ENCODE data around the gene BTF3. TPM values are rescaled to one million over a fixed set of nuclear protein-coding genes. Genes with fewer than 3 reads are reported as not detected.
"Not testable (repeated sequence)": the region's sequence is repeated elsewhere in the genome, so short reads cannot be mapped to it uniquely, and the experiment has no call there.

BTF3 gene
- total RNA-seq, 3 donors from 2014 or later (not counting 1 experiment from before 2014, with no cell fraction given): 364 to 423 (median 391) TPM

DNA sequence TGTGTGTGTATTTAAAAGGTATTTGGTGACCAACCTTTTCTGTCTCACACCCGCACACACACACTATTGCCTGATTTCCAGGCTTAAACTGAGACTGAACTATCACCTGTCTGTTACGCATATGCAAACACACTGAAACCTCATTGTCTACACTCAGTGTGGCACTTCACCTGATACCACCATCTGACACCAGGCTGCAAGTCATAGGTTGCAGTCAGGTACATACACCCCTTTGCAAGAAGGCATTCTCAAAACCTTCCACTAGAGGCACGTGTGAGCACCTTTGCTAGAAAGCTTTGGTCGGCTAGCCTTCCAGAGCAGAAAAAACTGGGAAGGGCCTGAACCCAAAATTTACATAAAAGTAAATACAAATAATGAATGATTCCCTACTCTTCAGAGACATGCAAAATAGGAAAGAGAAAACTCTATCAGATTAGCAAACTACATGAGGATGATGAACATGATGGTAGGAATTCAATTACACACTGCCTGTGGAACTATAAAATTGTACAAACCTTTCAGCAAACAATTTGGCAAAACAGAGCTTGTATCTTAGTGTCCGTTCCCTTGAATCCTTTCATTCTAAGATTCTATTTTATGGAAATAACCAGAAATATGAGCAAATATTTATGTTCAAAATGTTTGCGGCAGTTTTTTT lies 43.7 kb upstream of the BTF3 start:
- peak; percentile 63 to 68 (median 65) for ATAC-seq
- WGBS (ENCODE audit: insufficient coverage): 23% methylated on average over 4 of the region's 6 CpGs

DNA sequence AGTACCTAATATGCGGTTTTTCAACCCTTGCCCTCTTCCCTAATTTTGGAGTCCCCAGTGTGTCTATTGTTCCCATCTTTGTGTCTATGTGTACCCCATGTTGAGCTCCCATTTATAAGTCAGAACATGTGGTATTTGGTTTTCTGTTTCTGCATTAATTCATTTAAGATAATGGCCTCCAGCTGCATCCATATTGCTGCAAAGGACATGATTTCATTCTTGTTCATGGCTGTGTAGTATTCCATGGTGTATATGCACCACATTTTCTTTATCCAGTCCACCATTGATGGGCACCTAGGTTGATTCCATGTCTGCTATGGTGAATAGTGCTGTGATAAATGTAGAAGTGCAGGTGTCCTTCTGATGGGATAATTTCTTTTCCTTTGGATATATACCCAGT lies 41.8 kb upstream of the BTF3 start:
- not testable (repeated sequence) for H3K36me3 ChIP-seq (ENCODE audit: control insufficient read depth, insufficient read depth, low read length); H3K4me3 Mint-ChIP-seq; H3K4me3 ChIP-seq (ENCODE audit: low read length); H3K9me3 ChIP-seq (ENCODE audit: control insufficient read depth, insufficient read depth, low read length); H3K9me3 Mint-ChIP-seq; H3K4me1 ChIP-seq (ENCODE audit: control insufficient read depth, insufficient read depth, low read length); DNase-seq; H3K27ac Mint-ChIP-seq; H3K27ac ChIP-seq (ENCODE audit: low read length); ATAC-seq; H3K36me3 Mint-ChIP-seq; H3K4me1 Mint-ChIP-seq
- H3K27me3 Mint-ChIP-seq (ENCODE audit: low read depth in 2 of 2): peaks cover 54 to 83% of the 10 kb centered on the region in 2 donors
- intact Hi-C loops (cut with micrococcal nuclease): loop anchor here (10.0 kb wide), 1 partner anchor 382 kb away; no protein-coding TSS in a partner anchor
- peaks cover 51% of the 10 kb centered on the region for H3K27me3 ChIP-seq (ENCODE audit: control insufficient read depth, insufficient read depth, low read length)
- 75% methylated on average over 1 of the region's 1 CpG for WGBS (ENCODE audit: insufficient coverage)

More for the DNA sequence above, 43.7 kb upstream of the BTF3 start:
- Mint-ChIP-seq H3K4me3 (no peak overlapping the region), H3K27ac (no peak overlapping the region), H3K9me3 (no peaks in the 10 kb centered on the region), H3K27me3 (ENCODE audit: low read depth in 2 of 2) (peaks cover 53 to 76% of the 10 kb centered on the region in 2 donors), H3K4me1 (peaks cover 6 to 7% of the 10 kb centered on the region in 2 donors), H3K36me3 (peaks cover 8% of the 10 kb centered on the region)
- Histone ChIP-seq H3K36me3 (ENCODE audit: control insufficient read depth, insufficient read depth, low read length) (no peaks in the 10 kb centered on the region), H3K27ac (ENCODE audit: low read length) (no peak overlapping the region), H3K9me3 (ENCODE audit: control insufficient read depth, insufficient read depth, low read length) (peaks cover 9% of the 10 kb centered on the region), H3K27me3 (ENCODE audit: control insufficient read depth, insufficient read depth, low read length) (peaks cover 70% of the 10 kb centered on the region), H3K4me1 (ENCODE audit: control insufficient read depth, insufficient read depth, low read length) (peaks cover 11% of the 10 kb centered on the region), H3K4me3 (ENCODE audit: low read length) (no peak overlapping the region)
- peak in 1 of 2 donors; percentile 74 for DNase-seq
- TF ChIP-seq, protein P1, sequence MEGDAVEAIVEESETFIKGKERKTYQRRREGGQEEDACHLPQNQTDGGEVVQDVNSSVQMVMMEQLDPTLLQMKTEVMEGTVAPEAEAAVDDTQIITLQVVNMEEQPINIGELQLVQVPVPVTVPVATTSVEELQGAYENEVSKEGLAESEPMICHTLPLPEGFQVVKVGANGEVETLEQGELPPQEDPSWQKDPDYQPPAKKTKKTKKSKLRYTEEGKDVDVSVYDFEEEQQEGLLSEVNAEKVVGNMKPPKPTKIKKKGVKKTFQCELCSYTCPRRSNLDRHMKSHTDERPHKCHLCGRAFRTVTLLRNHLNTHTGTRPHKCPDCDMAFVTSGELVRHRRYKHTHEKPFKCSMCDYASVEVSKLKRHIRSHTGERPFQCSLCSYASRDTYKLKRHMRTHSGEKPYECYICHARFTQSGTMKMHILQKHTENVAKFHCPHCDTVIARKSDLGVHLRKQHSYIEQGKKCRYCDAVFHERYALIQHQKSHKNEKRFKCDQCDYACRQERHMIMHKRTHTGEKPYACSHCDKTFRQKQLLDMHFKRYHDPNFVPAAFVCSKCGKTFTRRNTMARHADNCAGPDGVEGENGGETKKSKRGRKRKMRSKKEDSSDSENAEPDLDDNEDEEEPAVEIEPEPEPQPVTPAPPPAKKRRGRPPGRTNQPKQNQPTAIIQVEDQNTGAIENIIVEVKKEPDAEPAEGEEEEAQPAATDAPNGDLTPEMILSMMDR (IDR thresholded peaks at IDR 0.05): peak; percentile 72
- intact Hi-C loops (cut with micrococcal nuclease): loop anchor here (10.0 kb wide), 1 partner anchor 380 kb away; no protein-coding TSS in a partner anchor

DNA sequence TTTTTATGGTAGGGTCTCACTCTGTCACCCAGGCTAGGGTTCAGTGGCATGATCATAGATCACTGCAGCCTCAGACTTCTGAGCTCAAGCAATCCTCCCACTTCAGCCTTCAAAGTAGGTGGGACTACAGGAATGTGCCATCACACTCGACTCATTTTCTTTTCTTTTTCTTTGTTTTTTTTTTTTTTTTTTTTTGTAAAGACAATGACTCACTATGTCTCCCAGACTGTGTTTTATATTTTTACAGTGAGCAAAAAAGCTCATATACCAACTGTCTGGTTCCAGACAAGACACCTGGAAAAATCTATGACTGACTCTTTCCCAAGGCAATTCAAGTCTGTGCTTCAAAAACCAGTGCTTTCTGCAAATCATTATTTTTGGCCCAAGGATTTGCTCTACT lies 38.9 kb upstream of the BTF3 start:
- WGBS (ENCODE audit: insufficient coverage): no CpG with 5 or more reads among the region's 1 CpG
- Mint-ChIP-seq H3K36me3 (no peaks in the 10 kb centered on the region), H3K27ac (no peak overlapping the region), H3K9me3 (no peaks in the 10 kb centered on the region), H3K4me1 (no peaks in the 10 kb centered on the region), H3K4me3 (no peak overlapping the region), H3K27me3 (ENCODE audit: low read depth in 2 of 2) (peaks cover 43 to 70% of the 10 kb centered on the region in 2 donors)
- intact Hi-C loops (cut with micrococcal nuclease): loop anchor here (10.0 kb wide), 1 partner anchor 385 kb away; no protein-coding TSS in a partner anchor
- Histone ChIP-seq H3K4me1 (ENCODE audit: control insufficient read depth, insufficient read depth, low read length) (no peaks in the 10 kb centered on the region), H3K4me3 (ENCODE audit: low read length) (no peak overlapping the region), H3K36me3 (ENCODE audit: control insufficient read depth, insufficient read depth, low read length) (no peaks in the 10 kb centered on the region), H3K9me3 (ENCODE audit: control insufficient read depth, insufficient read depth, low read length) (no peaks in the 10 kb centered on the region), H3K27me3 (ENCODE audit: control insufficient read depth, insufficient read depth, low read length) (peaks cover 23% of the 10 kb centered on the region), H3K27ac (ENCODE audit: low read length) (no peak overlapping the region)
- TF ChIP-seq, protein P1 (IDR thresholded peaks at IDR 0.05): no peak
- DNase-seq (no peak), ATAC-seq (no peak)

DNA sequence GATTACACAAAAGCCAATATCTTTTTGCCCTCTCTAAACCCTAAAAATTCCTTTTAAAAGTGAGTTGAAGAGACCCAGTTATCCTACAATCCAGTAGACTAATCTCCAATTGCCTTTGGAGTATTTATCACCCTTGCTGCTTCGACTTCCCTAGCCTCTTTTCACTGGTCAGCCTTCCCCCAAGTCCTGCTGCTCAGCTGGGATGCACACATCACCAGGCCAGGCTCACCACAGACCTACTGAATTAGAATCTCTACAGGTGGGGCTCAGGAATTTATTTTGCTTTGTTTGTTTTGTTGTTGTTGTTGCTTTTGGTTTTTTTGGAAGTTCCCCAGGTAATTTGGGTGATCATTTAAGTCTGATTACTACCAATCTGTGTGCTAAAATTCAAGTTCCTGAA lies 38.1 kb upstream of the BTF3 start:
- Mint-ChIP-seq H3K9me3 (no peaks in the 10 kb centered on the region), H3K4me3 (no peak overlapping the region), H3K27ac (no peak overlapping the region), H3K4me1 (no peaks in the 10 kb centered on the region), H3K36me3 (no peaks in the 10 kb centered on the region), H3K27me3 (ENCODE audit: low read depth in 2 of 2) (peaks cover 42 to 68% of the 10 kb centered on the region in 2 donors)
- ATAC-seq (no peak), DNase-seq (no peak)
- WGBS (ENCODE audit: insufficient coverage): 58% methylated on average over 1 of the region's 1 CpG
- TF ChIP-seq, protein P1 (IDR thresholded peaks at IDR 0.05): no peak
- Histone ChIP-seq H3K27me3 (ENCODE audit: control insufficient read depth, insufficient read depth, low read length) (peaks cover 16% of the 10 kb centered on the region), H3K9me3 (ENCODE audit: control insufficient read depth, insufficient read depth, low read length) (no peaks in the 10 kb centered on the region), H3K27ac (ENCODE audit: low read length) (no peak overlapping the region), H3K4me1 (ENCODE audit: control insufficient read depth, insufficient read depth, low read length) (no peaks in the 10 kb centered on the region), H3K36me3 (ENCODE audit: control insufficient read depth, insufficient read depth, low read length) (no peaks in the 10 kb centered on the region), H3K4me3 (ENCODE audit: low read length) (no peak overlapping the region)
- intact Hi-C loops (cut with micrococcal nuclease): no loop called here

Data from natural killer cell (primary cell).